GM18951 (cell line): ENCODE measurements around the gene GUCA1A.

Source experiments
- POLR2A ChIP-seq: IDR thresholded peaks from 4 replicates; pipeline ENCODE4 v1.6.1; 2011; ENCODE audit warnings: mild to moderate bottlenecking; ENCODE audit not compliant: insufficient read length, insufficient read depth; ENCODE audit errors: extremely low read depth
- in situ Hi-C: fragments of 300-500 bp; cut with MboI; formaldehyde crosslinking; loops from one replicate; pipeline ENCODE4 v1.12.0; 2022; ENCODE audit warnings: low sequenced_read_pairs, mixed read lengths, inconsistent platforms; ENCODE audit not compliant: unreplicated experiment

Gene GUCA1A

DNA sequence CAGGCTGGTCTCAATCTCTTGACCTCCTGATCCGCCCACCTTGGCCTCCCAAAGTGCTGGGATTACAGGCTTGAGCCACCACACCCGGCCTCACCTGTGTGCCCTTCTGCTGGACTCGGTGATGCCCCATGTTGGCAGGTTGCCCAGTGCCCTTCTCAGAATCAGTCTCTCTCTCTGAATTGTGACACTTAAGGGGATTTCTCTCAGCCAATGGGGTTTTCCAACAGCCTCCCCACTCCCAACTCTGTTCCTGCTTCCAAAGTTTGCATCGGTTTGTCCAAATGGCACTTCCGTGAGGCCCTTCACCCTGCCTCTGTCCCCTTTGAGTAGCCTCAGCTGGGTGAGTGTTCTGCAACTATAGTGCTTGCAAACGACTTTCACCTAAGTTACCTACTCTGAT is 47.6 kb downstream of the GUCA1A start:
- in situ Hi-C loops: no loop called here
- no peak for TF ChIP-seq POLR2A

DNA sequence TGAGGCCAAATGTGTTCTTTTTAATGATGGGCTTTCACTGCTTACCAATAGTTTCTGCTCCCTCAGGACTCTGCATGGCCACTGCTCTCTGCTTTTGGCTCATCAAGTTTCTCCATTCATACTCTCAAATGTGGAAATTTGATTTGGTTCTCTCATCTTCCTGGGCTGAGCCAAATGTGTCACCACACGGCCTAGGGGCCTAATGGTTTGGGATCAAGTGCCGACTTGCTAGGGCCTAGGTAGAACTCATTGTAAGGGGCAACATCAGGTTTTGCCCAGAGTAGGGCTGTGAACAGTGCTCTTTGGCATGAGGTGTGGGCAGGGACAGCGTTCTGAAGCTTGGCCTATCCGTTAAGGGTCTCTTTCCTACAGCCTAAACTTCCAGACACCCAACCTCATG is 48.4 kb downstream of the GUCA1A start:
- no peak for TF ChIP-seq POLR2A
- in situ Hi-C loops: no loop called here

DNA sequence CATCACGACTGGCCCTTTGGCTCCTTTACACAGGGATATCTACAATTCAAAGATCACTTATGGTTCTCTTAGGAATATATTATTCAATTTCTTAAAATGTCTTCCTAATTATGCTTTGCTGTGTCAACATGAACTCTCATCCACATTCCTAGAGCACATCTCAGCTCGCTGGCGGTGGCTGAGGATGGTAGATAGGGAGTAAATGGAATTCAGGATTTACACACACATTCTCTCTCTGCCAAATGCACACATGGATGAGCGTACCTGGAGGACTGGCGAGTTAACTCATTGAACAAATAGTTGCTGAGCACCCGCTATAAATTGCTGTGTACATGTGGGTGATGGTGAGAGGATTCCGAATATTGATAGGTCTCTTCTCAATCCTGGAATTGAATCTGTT is 49.3 kb downstream of the GUCA1A start:
- in situ Hi-C loops: no loop called here
- no peak for TF ChIP-seq POLR2A

DNA sequence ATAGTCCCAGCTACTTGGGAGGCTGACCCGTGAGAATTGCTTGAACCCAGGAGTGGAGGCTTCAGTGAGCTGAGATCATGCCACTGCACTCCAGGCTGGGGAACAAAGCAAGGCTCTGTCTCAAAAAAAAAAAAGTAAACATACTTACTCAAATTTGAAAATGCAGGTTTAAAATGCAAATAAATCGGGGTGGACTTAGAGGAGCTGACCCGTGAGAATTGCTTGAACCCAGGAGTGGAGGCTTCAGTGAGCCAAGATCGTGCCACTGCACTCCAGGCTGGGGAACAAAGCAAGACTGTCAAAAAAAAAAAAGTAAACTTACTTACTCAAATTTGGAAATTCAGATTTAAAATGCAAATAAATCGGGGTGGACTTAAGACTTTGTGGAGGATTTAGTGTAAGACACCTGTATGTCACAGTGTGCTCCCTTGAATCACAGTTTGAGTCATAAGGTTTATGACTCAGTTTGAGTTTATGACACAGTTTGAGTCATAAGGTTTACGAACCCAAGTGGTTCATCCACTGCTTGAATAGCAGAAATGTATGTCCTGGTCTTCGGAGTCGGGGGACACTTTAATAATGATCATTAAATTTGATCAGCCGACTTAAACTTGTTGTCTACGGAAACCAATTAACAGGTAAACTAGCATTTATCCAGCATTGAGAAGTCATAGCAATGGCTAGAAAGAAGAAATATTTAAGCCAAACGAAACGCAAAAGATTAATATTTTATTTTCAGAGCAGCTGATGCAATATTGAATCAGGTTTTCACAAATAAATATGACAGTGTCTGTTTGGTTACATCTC is 51.3 kb downstream of the GUCA1A start:
- no peak for TF ChIP-seq POLR2A
- in situ Hi-C loops: no loop called here

DNA sequence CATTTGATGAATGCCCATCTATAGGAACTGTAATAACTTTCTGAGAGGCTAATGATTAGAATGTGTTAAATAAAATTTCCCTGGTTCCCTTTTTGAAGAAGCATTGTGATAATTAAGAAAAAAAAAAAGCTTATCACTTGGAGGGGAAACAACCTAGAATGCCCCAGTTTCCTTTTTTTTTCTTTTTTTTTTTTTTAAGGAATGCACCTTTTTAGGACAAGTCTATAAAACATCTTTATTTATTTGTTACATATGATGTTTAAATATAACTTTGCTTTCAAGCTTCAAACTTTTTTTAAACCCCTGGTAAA is 51.8 kb downstream of the GUCA1A start:
- in situ Hi-C loops: no loop called here
- TF ChIP-seq POLR2A: no peak

DNA sequence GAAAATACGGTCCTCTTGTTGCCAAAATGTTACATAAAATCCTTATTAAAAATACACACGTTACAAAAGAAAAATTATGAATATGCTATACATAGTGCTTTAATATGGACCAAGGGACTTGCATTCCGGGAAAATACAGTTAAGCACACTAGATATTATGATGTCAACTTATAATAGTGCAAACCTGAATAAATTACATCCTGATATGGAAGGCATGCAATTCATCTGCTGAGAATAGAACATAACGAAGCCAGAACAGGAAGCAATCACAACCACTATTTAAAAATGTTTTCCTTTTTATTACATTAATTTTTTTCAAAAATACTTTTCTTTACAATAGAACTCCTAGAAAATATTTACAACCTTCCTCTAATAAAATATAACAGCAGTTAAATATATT is 52.3 kb downstream of the GUCA1A start:
- TF ChIP-seq POLR2A: no peak
- in situ Hi-C loops: no loop called here

GRCh38 chr6:42226161-42226611 is 53.0 kb downstream of the GUCA1A start:
- in situ Hi-C loops: no loop called here
- TF ChIP-seq POLR2A: no peak

- in situ Hi-C loops: no loop called here
- no peak for TF ChIP-seq POLR2A
Observed at GRCh38 chr6:42226645-42227143, 53.5 kb downstream of the GUCA1A start.

DNA sequence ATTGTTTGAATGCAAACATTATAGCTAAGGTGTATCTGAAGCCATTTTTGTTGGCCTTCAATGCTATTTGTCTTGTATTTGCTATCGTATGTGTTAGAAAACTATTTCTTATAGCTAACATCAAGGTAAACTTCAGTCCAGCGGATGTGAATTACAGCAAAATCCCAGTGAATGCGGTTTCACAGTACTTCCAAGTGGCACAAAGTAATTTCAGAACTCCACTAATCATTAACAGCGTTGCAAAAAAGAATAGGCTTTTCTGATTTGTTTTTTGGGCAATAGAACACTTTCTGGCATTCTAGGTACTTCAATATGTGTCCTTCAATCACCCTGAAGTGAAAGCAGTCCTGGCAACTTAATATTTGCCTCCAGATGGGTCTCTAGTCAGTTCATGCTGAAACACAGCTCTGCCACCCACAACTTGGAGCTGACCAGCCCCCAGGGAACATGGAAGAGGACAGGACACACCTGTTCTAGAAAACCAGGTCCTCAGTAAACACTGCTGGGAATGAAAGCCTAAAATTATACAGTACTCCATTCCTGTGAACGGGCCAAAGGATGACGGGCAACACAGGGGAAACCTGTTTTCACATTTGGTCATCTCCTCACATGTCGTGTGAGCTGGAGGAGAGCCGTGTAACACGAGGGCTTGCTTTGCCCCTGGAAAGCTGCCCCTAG is 54.1 kb downstream of the GUCA1A start:
- in situ Hi-C loops: no loop called here

DNA sequence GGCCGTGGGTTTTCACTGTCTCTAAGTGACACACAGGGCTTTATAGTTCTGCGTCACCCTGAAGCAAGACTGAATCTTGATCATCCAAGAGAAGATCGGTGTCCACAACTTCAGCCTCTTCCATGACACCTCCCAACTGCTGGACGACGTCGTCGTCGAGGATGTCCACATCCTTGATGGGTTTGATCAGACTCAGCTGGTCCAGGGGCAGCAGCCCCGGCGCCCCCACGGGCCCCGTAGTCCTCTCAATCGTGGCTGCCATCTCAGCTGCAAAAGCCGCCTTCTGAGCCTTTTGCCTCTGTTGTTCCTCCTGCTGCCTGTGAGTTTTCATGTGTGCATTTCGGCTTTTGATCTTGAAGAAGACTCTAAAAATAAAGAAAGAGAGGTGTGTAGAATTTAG is 55.1 kb downstream of the GUCA1A start:
- no peak for TF ChIP-seq POLR2A
- in situ Hi-C loops: no loop called here

More for the DNA sequence above, 54.1 kb downstream of the GUCA1A start:
- TF ChIP-seq POLR2A: no peak
